Measurements from ENCODE around the gene CASP6.

Gene CASP6

GRCh38 chr4:109729718-109730618 is 26.7 kb upstream of the CASP6 start, which contains the start of gene PLA2G12A:
Gene PLA2G12A, minus strand, starts transcription at chr4:109730070. Its CDS starts 261 bp downstream, at chr4:109729809.
- peak within 1 kb of the TSS; percentile 70 for H3K27ac ChIP-seq
- no peak for TF ChIP-seq ZFX (IDR thresholded peaks at IDR 0.05; ENCODE audit: borderline replicate concordance)
- TF ChIP-seq, protein P1, sequence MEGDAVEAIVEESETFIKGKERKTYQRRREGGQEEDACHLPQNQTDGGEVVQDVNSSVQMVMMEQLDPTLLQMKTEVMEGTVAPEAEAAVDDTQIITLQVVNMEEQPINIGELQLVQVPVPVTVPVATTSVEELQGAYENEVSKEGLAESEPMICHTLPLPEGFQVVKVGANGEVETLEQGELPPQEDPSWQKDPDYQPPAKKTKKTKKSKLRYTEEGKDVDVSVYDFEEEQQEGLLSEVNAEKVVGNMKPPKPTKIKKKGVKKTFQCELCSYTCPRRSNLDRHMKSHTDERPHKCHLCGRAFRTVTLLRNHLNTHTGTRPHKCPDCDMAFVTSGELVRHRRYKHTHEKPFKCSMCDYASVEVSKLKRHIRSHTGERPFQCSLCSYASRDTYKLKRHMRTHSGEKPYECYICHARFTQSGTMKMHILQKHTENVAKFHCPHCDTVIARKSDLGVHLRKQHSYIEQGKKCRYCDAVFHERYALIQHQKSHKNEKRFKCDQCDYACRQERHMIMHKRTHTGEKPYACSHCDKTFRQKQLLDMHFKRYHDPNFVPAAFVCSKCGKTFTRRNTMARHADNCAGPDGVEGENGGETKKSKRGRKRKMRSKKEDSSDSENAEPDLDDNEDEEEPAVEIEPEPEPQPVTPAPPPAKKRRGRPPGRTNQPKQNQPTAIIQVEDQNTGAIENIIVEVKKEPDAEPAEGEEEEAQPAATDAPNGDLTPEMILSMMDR (IDR thresholded peaks at IDR 0.05), result no peak

DNA sequence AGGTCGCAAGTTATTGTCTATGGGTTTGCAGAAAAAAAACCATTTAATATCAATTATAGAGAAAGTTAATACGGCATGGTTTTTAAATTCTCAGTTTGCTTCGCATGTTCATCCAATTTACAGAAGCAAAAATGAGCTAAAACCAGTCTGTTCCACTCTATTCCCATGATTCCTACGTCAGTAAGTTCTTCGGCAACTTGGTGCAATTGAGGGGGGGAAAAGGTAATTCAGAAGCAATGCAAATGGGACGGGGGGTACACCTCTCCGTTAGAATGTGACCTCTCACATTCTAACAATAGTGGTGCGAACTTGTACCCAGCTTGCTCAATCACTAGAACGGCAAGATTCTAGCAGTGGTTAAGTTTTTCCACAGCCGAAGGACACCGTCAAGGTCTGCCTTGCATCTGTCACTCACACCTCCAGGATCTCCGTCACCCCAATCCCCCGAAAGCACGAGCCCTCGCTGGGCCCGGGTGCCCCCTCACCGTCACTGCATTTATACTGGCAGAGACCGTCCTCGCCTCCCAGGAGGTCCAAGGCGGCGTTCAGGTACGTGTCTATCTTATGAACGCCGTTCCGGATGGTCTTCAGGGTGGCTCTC is 26.0 kb upstream of the CASP6 start:
- TF ChIP-seq, protein P1 (IDR thresholded peaks at IDR 0.05), result no peak
- no peak for TF ChIP-seq ZFX (IDR thresholded peaks at IDR 0.05; ENCODE audit: borderline replicate concordance)
- H3K27ac ChIP-seq, result peak overlapping the region; percentile 70

DNA sequence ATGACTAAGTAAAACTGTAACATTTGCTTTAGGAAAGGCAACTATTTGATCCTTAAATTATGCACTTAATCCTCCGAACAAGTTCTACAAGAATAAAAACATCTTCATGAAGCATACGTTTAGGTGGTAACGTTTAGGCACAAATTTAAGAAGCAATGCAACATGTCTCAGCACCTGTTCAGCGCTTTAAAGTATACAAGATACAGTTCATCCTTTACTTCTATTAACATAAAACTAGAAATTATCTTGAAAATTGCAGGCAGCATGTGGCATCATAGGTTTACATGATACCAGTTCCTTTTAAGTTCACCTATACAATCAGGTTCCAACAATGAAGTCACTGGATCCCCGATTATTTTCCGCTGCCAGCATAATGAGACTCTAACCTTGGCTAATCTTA is 25.1 kb upstream of the CASP6 start:
- TF ChIP-seq ZFX (IDR thresholded peaks at IDR 0.05; ENCODE audit: borderline replicate concordance), result no peak
- TF ChIP-seq, protein P1 (IDR thresholded peaks at IDR 0.05), result no peak
- H3K27ac ChIP-seq, result no peak overlapping the region

DNA sequence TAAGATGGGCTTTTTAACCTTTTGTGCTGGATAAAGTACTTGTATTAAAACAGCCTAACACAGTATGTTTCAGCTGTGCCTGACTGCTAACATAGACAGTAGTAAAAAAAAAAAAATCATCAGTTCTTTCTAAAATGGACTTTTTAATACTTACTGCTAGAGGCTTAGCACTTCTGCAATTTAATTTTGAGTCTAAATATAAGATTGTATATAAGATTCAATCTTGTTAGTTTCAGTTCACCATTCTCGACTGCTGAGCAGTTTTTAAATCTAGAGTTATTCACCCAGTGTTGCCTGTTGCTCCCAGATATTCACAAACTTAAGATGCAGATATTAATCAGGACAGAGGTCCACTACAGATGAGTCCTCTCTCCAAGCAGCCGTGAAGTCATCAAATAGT is 19.9 kb upstream of the CASP6 start:
- TF ChIP-seq ZFX (IDR thresholded peaks at IDR 0.05; ENCODE audit: borderline replicate concordance), result no peak
- no peak overlapping the region for H3K27ac ChIP-seq

- H3K27ac ChIP-seq, result no peak overlapping the region
- TF ChIP-seq, protein P1 (IDR thresholded peaks at IDR 0.05), result no peak
- TF ChIP-seq ZFX (IDR thresholded peaks at IDR 0.05; ENCODE audit: borderline replicate concordance), result no peak
These were observed 19.1 kb upstream of the CASP6 start for GRCh38 chr4:109722357-109722756.

- H3K27ac ChIP-seq, result no peak overlapping the region
- TF ChIP-seq ZFX (IDR thresholded peaks at IDR 0.05; ENCODE audit: borderline replicate concordance), result no peak
- TF ChIP-seq, protein P1 (IDR thresholded peaks at IDR 0.05), result no peak
These were observed 17.8 kb upstream of the CASP6 start for GRCh38 chr4:109721033-109721432.

DNA sequence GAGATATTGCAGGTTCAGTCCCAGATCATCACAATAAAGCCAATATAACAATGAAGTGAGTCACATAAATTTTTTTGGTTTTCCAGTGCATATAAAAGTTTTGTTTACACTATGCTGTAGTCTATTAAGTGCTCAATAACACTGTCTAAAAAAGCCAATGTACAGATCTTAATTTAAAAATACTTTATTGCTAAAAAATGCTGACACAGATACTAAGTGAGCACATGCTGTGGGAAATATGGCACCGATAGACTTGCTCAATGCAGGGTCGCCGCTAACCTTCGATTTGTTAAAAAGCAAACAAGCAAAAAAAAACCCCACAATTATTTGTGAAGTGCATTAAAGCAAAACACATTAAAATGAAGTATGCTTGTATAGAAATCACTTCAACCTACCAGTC is 16.4 kb upstream of the CASP6 start:
- TF ChIP-seq, protein P1 (IDR thresholded peaks at IDR 0.05), result no peak
- TF ChIP-seq ZFX (IDR thresholded peaks at IDR 0.05; ENCODE audit: borderline replicate concordance), result no peak

More for the DNA sequence above, 16.4 kb upstream of the CASP6 start:
- H3K27ac ChIP-seq, result no peak overlapping the region
